Measurements from ENCODE around the gene KIF26B. TPM values are rescaled to one million over a fixed set of nuclear protein-coding genes. Genes with fewer than 3 reads are reported as not detected.

The KIF26B gene
- total and polyA plus RNA-seq, 2 experiments from 2014 or later: 0.03 to 0.76 TPM

GRCh38 chr1:245260110-245260882 lies 105.5 kb downstream of the KIF26B start:
- no peak overlapping the region for H3K4me3 Mint-ChIP-seq
- no peak for DNase-seq (ENCODE audit: low spot score)
- H3K4me1 ChIP-seq (ENCODE audit: insufficient read depth): peaks cover 18% of the 10 kb centered on the region
- H3K9me3 Mint-ChIP-seq: no peaks in the 10 kb centered on the region
- no peaks in the 10 kb centered on the region for H3K36me3 Mint-ChIP-seq (ENCODE audit: low read depth)
- no peak for ATAC-seq
- no peaks in the 10 kb centered on the region for H3K36me3 ChIP-seq (ENCODE audit: insufficient read depth)
- no peaks in the 10 kb centered on the region for H3K79me2 ChIP-seq (replicated peaks; ENCODE audit: insufficient read depth)
- no peak overlapping the region for H3K4me3 ChIP-seq
- no peaks in the 10 kb centered on the region for H3F3A ChIP-seq (replicated peaks; ENCODE audit: low read depth)
- no peaks in the 10 kb centered on the region for H4K20me1 ChIP-seq (replicated peaks; ENCODE audit: insufficient read depth)
- peaks cover 6% of the 10 kb centered on the region; the same call in 1 of the 2 replicates for H3K9me2 ChIP-seq (ENCODE audit: insufficient read depth)
- H3K4me1 Mint-ChIP-seq: peaks cover 25% of the 10 kb centered on the region
- no peak overlapping the region for H3K27ac Mint-ChIP-seq
- H3K27ac ChIP-seq (ENCODE audit: low read depth): no peak overlapping the region
- TF ChIP-seq EZH2phosphoT487 (IDR thresholded peaks at IDR 0.05; ENCODE audit: unreplicated experiment) (no peak), ETS1 (IDR thresholded peaks at IDR 0.05) (no peak), STAT1 (IDR thresholded peaks at IDR 0.05; ENCODE audit: unreplicated experiment) (no peak), CTCF (conservative IDR thresholded peaks at IDR 0.05; ENCODE audit: low read depth in 2 of 2) (no peak), NANOG (IDR thresholded peaks at IDR 0.05; ENCODE audit: borderline replicate concordance) (no peak), CREB1 (CRISPR knock-in tag; IDR thresholded peaks at IDR 0.05; ENCODE audit: low read depth) (no peak), JUNB (IDR thresholded peaks at IDR 0.05; ENCODE audit: unreplicated experiment) (no peak), REST (IDR thresholded peaks at IDR 0.05; ENCODE audit: unreplicated experiment) (no peak), ZNF114 (CRISPR knock-in tag; IDR thresholded peaks at IDR 0.05) (no peak), EZH2 (IDR thresholded peaks at IDR 0.05; ENCODE audit: low read depth, unreplicated experiment) (no peak), ZNF462 (CRISPR knock-in tag; IDR thresholded peaks at IDR 0.05) (no peak), ZNF331 (CRISPR knock-in tag; IDR thresholded peaks at IDR 0.05; ENCODE audit: low read depth) (no peak), POLR2AphosphoS5 (IDR thresholded peaks at IDR 0.05; ENCODE audit: low read depth) (no peak)
- peaks cover 12% of the 10 kb centered on the region for H3K27me3 Mint-ChIP-seq (ENCODE audit: insufficient read depth, low read depth, poor library complexity)
- H3K27me3 ChIP-seq (ENCODE audit: insufficient read depth): no peaks in the 10 kb centered on the region
- no peak overlapping the region for H2AFZ ChIP-seq
- no peak overlapping the region for H3K4me2 ChIP-seq
